Stimulated activated CD4-positive, alpha-beta T cell treated with anti-CD3 and anti-CD28 coated beads, Interleukin-15, amount 100 ng/mL, for 1 hour (primary cell): ENCODE measurements around the gene CHRDL2.
"Not testable (repeated sequence)": the region's sequence is repeated elsewhere in the genome, so short reads cannot be mapped to it uniquely, and the experiment has no call there.

Experiments used
- DNase-seq, 2 donors: peaks; one replicate each; pipeline ENCODE4 v3.0.0-alpha.2; 2020; ENCODE audit warnings: low read depth in 1 of 2, low spot score in 1 of 2

Gene CHRDL2, protein sequence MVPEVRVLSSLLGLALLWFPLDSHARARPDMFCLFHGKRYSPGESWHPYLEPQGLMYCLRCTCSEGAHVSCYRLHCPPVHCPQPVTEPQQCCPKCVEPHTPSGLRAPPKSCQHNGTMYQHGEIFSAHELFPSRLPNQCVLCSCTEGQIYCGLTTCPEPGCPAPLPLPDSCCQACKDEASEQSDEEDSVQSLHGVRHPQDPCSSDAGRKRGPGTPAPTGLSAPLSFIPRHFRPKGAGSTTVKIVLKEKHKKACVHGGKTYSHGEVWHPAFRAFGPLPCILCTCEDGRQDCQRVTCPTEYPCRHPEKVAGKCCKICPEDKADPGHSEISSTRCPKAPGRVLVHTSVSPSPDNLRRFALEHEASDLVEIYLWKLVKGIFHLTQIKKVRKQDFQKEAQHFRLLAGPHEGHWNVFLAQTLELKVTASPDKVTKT

DNA sequence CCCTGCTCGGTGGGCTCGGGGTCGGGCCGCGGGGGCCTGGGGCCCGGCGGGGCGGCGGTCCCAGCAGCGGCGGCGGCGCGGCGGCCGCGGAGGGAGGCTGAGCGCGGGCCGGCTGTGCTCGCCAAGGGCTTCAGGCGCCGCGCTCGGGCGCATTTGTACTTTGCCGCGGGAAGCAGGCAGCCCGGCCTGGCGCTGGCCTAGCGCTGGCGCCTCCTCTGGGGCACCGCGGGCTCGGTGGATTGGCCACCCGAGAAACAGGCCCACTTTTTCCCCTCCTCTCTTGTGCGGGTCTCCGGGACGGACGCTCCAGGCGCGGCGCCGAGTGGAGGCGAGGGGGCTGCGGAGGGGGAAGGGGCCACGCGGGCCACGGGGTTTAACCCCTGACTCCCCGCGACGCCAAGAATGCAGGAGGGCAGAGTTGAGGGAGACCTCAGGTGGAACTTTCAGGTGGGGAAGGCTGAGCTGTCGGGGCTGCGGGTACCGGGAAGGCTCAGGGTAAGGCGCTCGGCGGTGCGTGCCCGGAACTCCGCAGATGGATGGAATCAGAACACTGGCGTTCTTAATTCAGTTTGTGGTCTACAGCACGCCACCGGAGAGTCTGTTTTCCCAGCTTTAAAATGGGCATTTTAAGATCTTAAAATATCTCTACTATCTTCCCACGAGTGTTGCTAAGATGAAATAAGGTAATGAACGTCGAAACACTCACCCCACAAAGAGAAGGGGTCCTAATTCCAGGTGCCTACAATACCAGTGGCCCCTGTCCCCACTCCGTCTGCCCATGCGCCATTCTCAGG is at the start of gene CHRDL2:
Gene CHRDL2, minus strand, starts transcription at position 126 of the 794 bp plus-strand sequence. CDS start 538 bp downstream, outside the sequence.
- no peak for DNase-seq

DNA sequence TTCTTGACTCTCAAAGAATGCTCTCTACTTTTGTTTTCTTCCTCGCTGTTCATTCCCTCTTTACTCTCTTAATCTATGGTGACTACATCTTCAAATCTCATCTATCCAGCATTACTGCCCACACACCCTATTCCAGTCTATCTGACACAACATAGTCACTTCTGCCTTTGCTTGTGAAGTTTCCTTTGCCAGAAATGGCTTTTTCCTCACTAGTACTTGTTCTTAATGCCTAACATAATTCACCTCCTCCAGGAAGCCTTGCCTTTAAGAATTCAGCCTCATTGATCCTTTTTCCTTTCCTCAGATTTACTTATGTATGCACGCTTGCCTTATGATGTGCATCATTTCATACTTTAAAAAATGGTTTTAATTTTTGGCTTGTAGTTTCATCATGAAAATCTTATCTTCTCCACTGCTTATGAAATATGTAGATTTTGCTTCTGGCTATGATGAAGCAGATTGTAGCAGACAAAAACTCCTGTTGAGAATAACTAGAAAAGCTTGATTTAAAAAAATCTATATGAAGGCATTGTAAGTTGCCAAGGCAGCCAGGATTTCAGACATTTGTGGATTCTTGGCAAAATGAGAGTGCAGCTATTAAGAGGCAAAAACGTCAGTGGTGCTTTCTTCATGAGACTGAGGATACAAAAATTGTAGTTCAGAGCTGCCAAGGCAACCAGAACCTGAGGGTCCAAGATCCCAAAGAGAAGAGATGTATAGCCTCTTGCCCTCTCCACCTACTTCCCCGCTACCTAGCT is 49.2 kb upstream of the CHRDL2 start:
- no peak for DNase-seq

DNA sequence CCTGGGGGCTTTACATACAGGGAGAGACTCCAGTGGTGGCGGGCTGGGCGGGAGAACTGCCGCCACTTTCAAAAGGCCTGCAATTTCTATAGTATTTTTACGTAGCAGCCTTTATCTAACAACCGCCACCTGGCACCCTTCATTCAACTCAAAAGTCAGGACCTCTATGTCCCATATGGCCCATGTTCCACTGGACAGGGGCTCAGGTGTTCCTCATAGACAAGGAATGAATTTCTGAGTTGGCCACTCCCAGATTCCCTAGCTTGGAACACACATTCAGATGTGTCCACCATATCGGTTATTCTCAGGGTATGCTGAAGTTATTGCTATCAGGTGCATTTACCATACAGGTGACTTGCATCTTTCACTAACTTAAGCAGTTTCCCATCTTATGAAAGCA is 47.4 kb upstream of the CHRDL2 start:
- no peak for DNase-seq

DNA sequence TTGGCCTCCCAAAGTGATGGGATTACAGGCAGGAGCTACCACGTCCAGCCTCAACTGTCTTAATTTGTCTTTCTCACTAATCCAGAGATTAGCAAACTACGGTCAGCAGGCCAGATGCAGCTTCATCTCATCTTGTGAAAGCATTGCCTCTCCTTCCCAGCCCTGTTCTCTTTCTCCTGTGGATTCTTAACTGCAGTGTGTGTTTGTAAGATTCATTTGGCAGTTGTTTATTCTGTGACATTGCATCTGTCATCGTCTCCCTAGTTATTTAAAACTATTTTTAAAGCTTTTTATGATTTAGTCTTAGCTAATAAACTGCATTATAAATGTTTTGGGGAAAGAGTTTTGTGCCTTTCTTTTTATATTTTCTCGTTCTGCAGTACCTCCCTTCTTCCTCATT is 46.7 kb upstream of the CHRDL2 start:
- DNase-seq = no peak

DNA sequence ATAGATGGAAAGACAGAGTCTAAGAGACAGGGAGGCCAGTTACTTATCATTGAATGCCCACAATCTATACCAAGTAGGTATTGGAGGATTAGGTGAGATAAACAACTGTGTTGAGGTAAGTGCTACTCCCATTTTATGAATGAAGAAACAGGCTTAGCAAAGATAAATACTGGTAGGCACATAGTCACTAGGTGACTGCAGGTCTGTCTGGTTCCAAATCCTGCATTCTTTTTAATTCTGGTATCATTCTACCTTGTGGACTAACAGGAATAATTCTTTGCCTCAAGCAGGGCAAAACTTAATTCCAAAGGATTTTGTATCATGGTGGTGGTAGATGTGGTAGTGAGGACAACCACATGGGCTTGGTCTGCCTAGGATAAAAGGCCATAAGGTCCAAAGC is 45.8 kb upstream of the CHRDL2 start:
- no peak for DNase-seq

DNA sequence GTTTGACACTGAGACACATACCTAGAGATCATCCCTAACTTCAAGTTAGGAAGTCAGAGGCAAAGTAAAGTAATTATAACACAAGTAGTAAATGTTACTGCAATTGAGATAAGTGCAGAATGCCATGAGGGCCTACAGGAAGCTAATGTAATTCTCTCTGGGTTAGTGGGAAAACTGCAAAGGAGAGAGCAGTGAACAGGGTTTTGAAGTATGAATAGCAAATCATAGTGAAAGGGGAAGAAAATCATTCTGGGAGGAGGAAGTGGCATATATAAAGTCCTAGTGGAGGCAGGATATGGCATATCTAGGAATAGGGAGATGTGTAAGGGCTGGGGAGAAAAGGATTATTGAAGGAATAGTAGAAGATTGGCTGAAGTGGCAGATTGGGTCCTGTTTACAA is 45.3 kb upstream of the CHRDL2 start:
- no peak for DNase-seq

DNA sequence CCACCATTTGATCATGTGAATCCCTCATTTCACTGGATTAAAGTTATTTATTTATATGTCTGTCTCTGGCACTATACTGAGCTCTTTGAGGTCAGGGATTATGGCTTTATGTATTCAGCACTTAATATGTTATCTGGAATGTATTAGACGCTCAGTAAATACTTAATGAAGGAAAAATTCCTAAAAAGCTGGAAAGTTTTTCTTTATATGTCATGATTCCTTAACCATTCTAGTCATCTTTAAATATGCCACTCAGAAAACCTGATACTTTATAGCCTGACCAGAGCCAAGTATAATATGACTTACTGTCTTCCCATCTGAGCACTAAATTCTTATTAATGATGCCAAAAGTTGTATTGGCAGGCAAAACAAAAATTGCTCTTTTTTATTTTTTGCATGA is 44.5 kb upstream of the CHRDL2 start:
- no peak for DNase-seq

DNA sequence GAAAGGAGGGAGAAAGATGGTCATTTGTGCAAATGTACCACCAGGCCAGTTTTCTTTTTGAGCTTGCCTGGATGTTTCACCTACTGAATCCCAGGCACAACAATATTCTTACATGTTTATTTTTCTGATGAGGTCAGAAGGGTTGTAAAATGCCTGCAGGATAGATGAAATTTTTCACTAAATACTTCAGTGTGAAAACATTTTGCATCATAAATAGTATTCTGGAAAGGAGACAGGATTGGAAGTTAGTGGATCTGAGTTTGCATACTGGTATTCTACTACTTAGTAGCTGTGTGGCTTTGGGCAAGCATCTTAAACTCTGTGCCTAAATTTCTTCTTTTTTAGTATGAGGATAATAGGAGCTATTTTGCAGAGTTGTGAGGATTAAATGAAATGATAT is 42.2 kb upstream of the CHRDL2 start:
- DNase-seq = no peak

DNA sequence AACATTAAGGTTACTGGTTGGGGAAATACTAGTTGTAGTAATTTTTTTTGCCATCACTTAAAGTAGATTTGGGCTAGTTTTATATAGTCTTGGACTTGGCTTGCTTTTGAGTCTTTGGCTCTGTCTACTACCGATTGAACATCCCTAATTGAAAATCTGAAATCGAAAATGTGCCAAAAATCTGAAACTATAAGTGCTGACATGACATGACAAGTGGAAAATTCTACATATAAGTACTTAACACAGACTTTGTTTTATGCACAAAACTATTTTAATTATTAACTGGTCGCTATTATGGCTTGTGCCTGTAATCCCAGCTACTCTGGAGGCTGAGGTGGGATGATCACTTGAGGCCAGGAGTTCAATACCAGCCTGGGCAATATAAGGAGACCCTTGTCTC is 39.9 kb upstream of the CHRDL2 start:
- no peak for DNase-seq

DNA sequence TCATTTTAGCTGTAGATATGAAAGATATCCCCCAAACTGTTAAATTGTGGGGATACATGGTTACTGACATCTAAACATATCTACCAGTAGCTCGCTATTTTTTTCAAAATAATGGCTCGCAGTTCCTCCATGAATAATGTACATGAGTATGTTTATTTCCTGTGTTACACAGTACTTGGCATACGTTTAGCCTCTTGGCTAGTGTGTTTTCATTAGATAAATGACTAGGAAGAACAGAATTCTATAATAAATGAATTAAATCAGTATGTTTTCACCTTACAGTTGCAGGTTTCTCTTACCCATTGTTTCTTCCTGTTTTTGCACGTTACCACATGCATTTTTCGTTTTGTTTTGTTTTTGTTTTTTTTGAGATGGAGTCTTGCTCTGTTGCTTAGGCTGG is 39.2 kb upstream of the CHRDL2 start:
- no peak for DNase-seq

DNA sequence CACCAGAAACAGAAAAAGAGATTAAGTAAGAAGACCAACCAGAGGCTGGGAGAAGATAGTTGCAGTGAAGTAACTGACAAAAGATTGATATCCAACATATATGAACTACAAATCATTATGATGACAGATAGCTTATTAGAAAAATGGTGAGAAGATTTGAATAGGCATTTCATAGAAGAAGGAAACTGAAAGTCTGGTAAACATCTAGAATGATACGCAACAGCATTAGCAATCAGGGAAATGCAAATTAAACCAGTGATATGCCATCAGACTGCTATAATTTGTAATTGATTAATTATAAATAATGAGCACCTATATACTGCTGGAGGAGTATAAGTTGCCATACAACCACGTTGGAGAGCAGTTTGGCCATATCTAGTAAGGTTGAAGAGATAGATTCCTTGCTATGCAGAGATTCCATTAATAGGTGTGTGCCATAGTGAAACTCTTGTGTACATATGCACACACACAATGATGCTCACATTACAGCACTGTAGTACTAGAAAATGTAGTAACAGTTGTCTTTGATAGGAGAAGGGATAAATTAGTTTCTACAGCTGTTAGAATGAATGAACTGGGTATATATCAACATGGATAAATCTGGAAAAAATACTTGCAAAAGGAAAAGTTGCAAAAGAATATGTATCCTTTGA is 38.0 kb upstream of the CHRDL2 start:
- DNase-seq = no peak

DNA sequence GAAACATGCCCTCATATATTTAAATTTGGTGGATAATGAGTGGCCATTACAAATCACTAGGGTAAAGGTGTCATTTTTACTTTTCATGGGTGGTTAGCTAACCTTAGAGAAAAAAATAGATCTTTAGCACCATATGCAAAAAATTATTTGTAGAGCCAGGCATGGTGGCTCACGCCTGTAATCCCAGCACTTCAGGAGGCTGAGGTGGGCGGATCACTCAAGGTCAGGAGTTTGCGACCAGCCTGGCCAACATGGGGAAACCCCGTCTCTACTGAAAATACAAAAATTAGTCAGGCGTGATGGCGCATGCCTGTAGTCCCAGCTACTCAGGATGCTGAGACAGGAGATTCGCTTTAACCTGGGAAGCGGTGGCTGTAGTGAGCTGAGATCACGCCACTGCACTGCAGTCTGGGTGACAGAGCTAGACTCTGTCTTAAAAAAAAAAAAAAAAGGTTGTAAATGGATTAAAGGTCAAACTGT is 37.0 kb upstream of the CHRDL2 start:
- not testable (repeated sequence) for DNase-seq

DNA sequence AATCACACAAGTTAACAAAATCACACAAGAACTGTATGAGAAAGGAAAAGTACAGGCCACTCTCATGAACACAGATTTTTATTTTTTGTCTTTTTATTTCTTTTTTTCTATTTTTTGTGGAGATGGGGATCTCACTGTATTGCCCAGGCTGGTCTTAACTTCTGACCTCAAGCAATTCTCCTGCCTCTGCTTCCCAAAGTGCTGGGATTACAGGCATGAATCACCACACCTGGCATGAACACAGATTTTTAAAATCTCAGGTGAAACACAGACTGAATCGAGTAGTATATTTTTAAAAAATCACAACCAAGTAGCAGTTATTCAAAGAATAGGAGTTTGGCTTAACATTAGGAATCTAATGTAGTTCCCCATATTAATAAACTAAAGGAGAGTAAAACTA is 35.7 kb upstream of the CHRDL2 start:
- no peak for DNase-seq

DNA sequence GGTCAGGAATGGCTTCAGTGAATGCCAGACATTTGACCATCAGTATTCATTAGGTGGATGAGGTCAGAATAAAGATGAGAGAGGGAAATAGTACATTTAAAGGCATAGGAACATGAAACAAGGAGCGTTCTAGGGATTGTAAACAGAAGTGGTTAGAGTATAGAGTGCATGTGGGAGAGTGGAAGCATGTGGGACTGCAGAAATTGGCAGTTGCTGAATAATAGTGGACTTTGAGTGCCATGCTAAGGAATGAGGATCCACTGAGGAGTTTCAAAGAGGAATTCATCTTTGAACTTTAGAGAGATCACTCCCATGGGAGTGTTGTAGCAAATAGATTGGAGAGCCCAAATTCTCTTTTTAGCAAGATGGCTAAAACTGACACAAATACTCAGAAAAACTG is 25.3 kb upstream of the CHRDL2 start:
- DNase-seq = no peak

DNA sequence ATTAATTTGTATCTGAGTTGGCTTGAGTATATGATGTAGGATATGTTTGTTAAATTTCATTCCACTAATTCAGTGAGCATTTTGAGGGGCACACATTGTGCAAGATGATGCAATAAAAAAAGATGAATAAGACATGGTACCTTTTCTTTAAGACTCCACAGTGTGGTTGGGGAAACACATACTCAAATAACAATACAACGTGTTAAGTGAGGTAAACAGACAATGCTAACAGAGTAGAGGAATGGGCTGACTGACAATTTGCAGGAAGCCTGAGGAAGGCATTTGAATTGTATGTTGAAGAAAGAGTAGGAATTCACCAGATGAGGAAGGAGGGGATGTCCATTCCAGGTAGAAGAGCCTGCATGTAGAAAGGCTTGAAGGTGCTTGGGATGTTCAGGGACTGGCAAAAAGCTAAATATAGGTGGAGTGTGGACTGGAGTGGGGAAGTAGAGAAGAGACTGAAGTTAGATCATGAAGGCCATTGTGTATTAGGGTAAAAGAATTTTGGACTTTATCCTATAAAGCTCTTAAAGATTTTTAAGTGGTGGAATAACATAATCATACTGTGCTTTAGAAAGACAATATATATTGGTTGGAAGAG is 24.3 kb upstream of the CHRDL2 start:
- no peak for DNase-seq

DNA sequence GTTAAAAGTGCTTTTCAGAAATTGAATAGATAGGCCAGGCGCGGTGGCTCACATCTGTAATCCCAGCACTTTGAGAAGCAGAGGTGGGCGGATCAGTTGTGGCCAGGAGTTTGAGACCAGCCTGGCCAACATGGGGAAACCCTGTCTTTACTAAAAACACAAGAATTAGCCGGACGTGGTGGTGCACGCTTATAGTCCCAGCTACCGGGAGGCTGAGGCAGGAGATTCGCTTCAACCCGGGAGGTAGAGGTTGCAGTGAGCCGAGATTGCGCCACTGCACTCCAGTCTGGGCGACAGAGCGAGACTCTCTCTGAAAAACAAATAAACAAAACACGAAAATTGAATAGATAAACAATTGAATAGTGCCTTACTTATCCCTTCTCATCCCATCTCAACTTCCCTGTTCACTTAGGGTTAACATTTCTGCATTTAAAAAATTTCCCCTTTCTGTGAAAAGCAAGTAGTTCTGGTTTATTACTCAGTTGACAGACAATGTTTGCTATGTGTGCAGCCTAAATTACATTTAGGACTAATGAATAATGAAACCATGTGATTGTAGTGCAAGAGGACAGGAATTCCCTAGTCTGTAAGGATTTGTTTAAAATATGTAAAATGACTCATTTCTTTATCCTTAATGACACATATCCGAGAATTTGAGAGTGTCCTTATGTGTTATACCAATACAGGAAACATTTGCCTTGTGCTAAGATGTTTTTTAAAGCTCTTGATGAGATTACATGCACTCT is 23.5 kb upstream of the CHRDL2 start:
- no peak for DNase-seq

DNA sequence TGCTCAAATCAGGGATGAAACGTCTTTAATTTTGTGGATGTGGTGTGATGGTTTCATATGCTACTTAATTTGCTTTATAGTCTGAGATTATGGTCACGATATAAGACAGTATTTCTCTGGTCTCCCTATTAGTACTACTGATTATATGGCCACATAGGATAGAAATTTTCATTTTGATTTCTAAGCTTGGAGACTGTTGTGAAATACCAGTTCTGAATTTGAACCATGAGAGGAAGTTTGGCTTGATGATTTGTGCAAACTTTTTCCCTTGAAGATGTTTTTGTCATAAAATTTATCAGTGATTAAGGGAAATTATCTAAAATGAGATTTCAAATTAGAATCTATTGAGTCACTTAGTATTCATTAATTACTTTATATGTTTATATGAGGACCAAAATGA is 20.1 kb upstream of the CHRDL2 start:
- DNase-seq = no peak

DNA sequence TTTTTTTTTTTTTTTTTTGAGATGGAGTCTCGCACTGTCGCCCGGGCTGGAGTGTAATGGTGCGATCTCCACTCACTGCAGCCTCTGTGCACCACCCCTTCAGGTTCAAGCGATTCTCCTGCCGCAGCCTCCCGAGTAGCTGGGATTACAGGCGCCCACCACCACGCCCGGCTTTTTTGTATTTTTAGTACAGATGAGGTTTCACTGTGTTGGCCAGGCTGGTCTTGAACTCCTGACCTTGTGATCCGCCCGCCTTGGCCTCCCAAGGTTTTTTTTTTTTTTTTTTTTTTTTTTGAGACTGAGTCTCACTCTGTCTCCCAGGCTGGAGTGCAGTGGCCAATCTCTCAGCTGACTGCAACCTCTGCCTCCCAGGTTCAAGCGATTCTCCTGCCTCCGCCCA is 19.4 kb upstream of the CHRDL2 start:
- not testable (repeated sequence) for DNase-seq

DNA sequence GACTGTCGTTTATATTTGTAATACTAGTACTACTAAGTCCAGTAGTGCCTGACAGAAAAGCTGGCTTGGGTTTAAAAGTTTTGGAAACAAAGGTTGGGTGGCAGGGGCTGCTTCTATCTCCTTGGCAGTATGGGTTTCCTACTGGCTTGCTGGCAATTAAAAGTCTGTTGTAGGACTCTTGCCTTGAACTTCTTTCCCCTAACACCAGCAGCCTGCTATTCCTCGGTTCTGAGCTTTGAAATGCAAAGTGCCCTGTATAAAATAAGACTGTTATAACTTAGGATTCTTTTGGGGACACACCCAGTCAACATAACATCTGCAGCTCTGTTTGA is 18.7 kb upstream of the CHRDL2 start:
- DNase-seq = no peak
